ENCODE measurements around the gene PCDHGA6.
"Not testable (repeated sequence)": the region's sequence is repeated elsewhere in the genome, so short reads cannot be mapped to it uniquely, and the experiment has no call there.

PCDHGA6 gene

DNA sequence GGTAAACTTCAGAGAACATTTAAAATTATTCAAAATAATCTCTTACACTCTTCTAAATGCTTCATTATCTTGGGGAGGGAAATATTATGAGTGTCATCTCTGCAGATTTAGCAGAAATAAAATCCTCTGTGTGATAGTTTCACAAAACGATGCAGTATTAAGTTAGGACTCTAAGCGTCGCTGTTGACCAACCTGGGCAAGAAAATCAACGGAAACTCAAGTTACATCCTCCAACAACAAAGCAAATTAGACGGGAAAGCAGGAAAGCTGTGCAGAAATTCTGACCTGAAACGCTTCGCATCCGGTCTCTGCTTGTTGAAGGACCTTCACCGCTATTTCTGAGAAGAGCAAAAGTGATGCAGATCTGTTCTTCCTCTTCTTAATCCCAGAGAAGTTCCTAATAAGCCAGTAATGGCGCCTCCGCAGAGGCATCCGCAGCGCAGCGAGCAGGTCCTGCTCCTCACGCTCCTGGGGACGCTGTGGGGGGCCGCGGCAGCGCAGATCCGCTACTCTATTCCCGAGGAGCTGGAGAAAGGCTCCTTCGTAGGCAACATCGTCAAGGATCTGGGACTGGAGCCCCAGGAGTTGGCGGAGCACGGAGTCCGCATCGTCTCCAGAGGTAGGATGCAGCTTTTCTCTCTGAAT lies at the start of gene PCDHGA6:
TSS of gene PCDHGA6 (plus strand) at position 219 of the 645 bp plus-strand sequence. CDS start at position 412, 193 bp downstream.
- no peak within 1 kb of the TSS for H3K4me3 ChIP-seq (ENCODE audit: low read length)
- no peaks in the 10 kb centered on the region for H3K36me3 ChIP-seq (ENCODE audit: insufficient read depth, low read depth, low read length)

DNA sequence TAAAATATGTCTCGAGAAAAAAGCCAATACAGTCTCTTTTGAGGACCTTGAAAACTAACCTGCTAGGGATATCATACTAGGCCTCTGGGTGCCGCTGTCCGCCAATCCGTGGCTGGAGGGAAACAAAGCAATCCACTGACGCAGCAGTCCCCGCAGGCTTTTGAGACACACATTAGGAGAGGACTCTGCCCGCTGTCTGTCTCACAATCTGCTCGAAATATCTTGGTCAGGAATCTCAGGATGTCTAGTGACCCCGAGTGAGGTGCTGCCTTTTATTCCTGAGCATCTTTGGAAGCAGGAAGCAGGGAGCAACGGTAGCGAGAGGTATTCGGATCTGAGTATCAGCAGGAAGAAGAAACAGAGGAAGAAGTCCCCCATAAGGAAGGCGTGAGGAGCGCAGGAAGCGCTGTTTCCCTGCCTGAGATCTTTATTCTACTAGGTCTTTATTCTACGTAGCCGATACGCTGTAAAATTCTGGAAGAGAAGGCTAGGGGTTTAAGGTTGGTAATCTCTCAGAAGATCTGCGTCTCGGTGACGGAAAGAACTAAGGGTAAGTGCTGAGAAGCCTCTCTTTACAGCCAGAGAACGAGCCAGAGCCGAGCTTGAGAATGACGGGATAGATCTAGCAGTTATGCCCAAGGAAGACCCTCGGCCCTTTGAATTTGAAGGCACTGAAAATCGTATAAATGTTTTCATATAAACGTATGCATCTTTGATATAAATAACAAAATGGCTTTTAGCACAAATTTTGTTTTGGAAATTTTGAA lies 47.4 kb upstream of the PCDHGA6 start:
- H3K9ac ChIP-seq (ENCODE audit: low read depth, low read length), result peak overlapping the region; percentile 67; the same call in 1 of the 2 replicates
- H3K27me3 ChIP-seq (ENCODE audit: insufficient read depth, low read length), result no peaks in the 10 kb centered on the region
- no peak overlapping the region for H3K27ac ChIP-seq (ENCODE audit: low read length)
- peaks cover 34% of the 10 kb centered on the region for H3K9me3 ChIP-seq (ENCODE audit: insufficient read depth, low read depth, low read length)
- no peaks in the 10 kb centered on the region for H3K36me3 ChIP-seq (ENCODE audit: insufficient read depth, low read depth, low read length)
- H3K4me3 ChIP-seq (ENCODE audit: low read length), result peak overlapping the region; percentile 66; the same call in 1 of the 2 replicates
- H3K4me1 ChIP-seq (ENCODE audit: insufficient read depth, low read length), result no peaks in the 10 kb centered on the region

More for the DNA sequence above, at the start of gene PCDHGA6:
- no peaks in the 10 kb centered on the region for H3K27me3 ChIP-seq (ENCODE audit: insufficient read depth, low read length)
- H3K27ac ChIP-seq (ENCODE audit: low read length), result no peak within 1 kb of the TSS
- H3K9ac ChIP-seq (ENCODE audit: low read depth, low read length), result no peak within 1 kb of the TSS
- H3K4me1 ChIP-seq (ENCODE audit: insufficient read depth, low read length), result no peaks in the 10 kb centered on the region
- H3K9me3 ChIP-seq (ENCODE audit: insufficient read depth, low read depth, low read length), result peaks cover 74% of the 10 kb centered on the region

DNA sequence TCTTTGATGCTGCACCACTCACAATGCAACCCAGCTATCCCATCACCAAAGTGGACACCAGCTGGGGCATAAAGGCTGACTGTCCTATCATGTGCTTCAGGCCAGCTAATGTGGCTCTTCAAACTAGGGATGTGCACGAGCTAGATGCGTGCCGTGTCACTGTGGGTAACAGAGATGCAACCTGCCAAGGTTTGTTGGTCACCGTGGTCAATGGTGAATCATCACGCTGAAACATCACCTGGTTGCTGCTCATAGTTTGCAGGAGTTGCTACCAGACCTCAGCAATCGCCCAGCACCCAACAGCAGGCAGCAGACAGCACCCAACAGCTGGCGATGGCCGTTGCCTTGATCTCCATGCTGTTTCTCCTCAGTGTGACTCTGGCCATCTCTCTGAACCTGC lies 45.5 kb upstream of the PCDHGA6 start:
- H3K4me1 ChIP-seq (ENCODE audit: insufficient read depth, low read length), result no peaks in the 10 kb centered on the region
- no peak overlapping the region for H3K4me3 ChIP-seq (ENCODE audit: low read length)
- no peaks in the 10 kb centered on the region for H3K36me3 ChIP-seq (ENCODE audit: insufficient read depth, low read depth, low read length)
- H3K27me3 ChIP-seq (ENCODE audit: insufficient read depth, low read length), result no peaks in the 10 kb centered on the region
- H3K9ac ChIP-seq (ENCODE audit: low read depth, low read length), result no peak overlapping the region
- no peak overlapping the region for H3K27ac ChIP-seq (ENCODE audit: low read length)
- peaks cover 35% of the 10 kb centered on the region for H3K9me3 ChIP-seq (ENCODE audit: insufficient read depth, low read depth, low read length)

DNA sequence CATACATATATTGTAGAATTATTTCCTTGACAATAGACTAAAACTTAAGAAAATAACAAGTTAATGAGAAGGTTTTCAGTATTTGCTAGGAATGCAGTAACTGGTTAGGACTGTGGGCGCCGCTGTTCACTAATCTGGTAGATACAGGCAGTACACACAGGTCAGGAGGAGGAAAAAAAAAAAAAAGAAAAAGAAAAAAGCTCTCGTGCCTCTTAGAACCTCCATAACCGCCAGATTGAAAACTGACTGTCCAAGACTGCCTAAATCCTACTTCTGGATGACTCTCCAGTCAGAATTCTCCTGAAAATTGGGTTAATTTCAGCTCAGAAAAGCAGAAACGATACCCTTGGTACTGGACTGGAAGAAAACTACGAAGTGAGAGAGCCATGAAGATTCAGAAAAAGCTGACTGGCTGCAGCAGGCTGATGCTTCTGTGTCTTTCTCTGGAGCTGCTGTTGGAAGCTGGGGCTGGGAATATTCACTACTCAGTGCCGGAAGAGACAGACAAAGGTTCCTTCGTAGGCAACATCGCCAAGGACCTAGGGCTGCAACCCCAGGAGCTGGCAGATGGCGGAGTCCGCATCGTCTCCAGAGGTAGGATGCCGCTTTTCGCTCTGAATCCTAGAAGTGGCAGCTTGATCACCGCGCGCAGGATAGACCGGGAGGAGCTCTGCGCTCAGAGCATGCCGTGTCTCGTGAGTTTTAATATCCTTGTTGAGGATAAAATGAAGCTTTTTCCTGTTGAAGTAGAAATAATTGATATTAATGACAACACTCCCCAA lies 43.2 kb upstream of the PCDHGA6 start, which contains the start of gene PCDHGA1:
TSS of gene PCDHGA1 (plus strand) at position 216 of the 782 bp plus-strand sequence.
- Histone ChIP-seq H3K9me3 (ENCODE audit: insufficient read depth, low read depth, low read length) (peaks cover 55% of the 10 kb centered on the region), H3K4me3 (ENCODE audit: low read length) (no peak within 1 kb of the TSS), H3K4me1 (ENCODE audit: insufficient read depth, low read length) (no peaks in the 10 kb centered on the region), H3K9ac (ENCODE audit: low read depth, low read length) (no peak within 1 kb of the TSS), H3K27ac (ENCODE audit: low read length) (no peak within 1 kb of the TSS), H3K27me3 (ENCODE audit: insufficient read depth, low read length) (no peaks in the 10 kb centered on the region), H3K36me3 (ENCODE audit: insufficient read depth, low read depth, low read length) (no peaks in the 10 kb centered on the region)

DNA sequence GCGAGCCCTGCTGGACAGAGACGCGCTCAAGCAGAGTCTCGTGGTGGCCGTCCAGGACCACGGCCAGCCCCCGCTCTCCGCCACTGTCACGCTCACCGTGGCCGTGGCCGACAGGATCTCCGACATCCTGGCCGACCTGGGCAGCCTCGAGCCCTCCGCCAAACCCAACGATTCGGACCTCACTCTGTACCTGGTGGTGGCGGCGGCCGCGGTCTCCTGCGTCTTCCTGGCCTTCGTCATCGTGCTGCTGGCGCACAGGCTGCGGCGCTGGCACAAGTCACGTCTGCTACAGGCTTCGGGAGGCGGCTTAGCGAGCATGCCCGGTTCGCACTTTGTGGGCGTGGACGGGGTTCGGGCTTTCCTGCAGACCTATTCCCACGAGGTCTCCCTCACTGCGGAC lies 41.1 kb upstream of the PCDHGA6 start:
- not testable (repeated sequence) for H3K27me3 ChIP-seq (ENCODE audit: insufficient read depth, low read length); H3K27ac ChIP-seq (ENCODE audit: low read length); H3K4me1 ChIP-seq (ENCODE audit: insufficient read depth, low read length); H3K9ac ChIP-seq (ENCODE audit: low read depth, low read length); H3K36me3 ChIP-seq (ENCODE audit: insufficient read depth, low read depth, low read length); H3K4me3 ChIP-seq (ENCODE audit: low read length)
- H3K9me3 ChIP-seq (ENCODE audit: insufficient read depth, low read depth, low read length), result peaks cover 61% of the 10 kb centered on the region

DNA sequence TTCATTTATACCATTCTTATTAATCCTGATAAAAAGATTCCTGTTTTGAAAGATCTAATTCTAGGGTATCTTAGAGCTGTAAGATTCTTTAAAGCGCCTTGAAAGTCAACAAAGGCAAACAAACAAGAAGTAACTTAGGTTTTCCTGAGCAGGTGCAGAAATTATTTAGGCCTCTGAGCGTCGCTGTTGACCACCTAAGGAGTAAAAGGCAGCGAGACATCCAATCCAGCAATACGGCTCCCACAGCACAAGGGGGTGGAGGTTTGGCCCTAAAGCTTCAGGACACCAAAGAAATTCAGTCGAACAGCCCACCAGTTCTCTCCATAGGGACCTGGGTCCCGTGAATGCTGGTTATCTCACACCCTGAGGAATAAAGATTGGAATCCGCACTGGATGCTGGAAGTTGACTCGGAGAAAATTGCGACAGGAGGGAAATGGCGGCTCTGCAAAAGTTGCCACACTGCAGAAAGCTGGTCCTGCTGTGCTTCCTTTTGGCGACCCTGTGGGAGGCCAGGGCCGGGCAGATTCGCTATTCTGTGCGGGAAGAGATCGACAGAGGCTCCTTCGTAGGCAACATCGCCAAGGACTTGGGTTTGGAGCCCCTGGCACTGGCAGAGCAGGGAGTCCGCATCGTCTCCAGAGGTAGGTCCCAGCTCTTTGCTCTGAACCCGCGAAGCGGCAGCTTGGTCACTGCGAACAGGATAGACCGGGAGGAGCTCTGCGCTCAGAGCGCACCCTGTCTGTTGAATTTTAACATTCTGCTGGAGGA lies 35.0 kb upstream of the PCDHGA6 start, which contains the start of gene PCDHGA2:
TSS of gene PCDHGA2 (plus strand) at position 223 of the 769 bp plus-strand sequence.
- Histone ChIP-seq H3K9me3 (ENCODE audit: insufficient read depth, low read depth, low read length) (peaks cover 60% of the 10 kb centered on the region), H3K36me3 (ENCODE audit: insufficient read depth, low read depth, low read length) (no peaks in the 10 kb centered on the region), H3K4me1 (ENCODE audit: insufficient read depth, low read length) (no peaks in the 10 kb centered on the region), H3K27me3 (ENCODE audit: insufficient read depth, low read length) (no peaks in the 10 kb centered on the region), H3K27ac (ENCODE audit: low read length) (no peak within 1 kb of the TSS), H3K4me3 (ENCODE audit: low read length) (no peak within 1 kb of the TSS), H3K9ac (ENCODE audit: low read depth, low read length) (no peak within 1 kb of the TSS)

DNA sequence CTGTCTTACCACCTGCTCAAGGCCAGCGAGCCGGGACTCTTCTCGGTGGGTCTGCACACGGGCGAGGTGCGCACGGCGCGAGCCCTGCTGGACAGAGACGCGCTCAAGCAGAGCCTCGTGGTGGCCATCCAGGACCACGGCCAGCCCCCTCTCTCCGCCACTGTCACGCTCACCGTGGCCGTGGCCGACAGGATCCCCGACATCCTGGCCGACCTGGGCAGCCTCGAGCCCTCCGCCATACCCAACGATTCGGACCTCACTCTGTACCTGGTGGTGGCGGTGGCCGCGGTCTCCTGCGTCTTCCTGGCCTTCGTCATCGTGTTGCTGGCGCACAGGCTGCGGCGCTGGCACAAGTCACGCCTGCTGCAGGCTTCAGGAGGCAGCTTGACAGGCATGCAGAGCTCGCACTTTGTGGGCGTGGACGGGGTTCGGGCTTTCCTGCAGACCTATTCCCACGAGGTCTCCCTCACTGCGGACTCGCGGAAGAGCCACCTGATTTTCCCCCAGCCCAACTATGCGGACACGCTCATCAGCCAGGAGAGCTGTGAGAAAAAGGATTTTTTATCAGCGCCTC lies 32.8 kb upstream of the PCDHGA6 start:
- peaks cover 60% of the 10 kb centered on the region for H3K9me3 ChIP-seq (ENCODE audit: insufficient read depth, low read depth, low read length)
- not testable (repeated sequence) for H3K4me3 ChIP-seq (ENCODE audit: low read length); H3K36me3 ChIP-seq (ENCODE audit: insufficient read depth, low read depth, low read length); H3K9ac ChIP-seq (ENCODE audit: low read depth, low read length); H3K27ac ChIP-seq (ENCODE audit: low read length); H3K27me3 ChIP-seq (ENCODE audit: insufficient read depth, low read length); H3K4me1 ChIP-seq (ENCODE audit: insufficient read depth, low read length)

DNA sequence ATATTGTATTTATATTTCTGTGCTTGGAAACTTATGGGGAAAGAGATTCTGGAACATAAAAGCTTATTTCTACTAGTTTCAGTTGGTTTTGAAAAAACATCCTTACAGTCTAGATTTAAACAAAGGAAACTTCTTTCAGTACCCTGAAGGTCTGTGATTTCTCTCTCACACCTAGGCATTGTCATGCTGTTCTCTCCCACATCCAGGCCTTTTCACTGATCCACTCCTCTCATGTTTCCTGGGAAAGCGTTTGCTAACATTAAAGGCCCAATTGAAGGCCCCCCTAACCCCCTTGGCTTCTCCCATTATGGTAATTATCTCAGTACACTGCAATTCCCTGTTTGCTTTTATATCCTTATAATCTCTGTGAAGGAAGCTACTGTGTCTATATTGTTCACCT lies 30.9 kb upstream of the PCDHGA6 start:
- no peaks in the 10 kb centered on the region for H3K36me3 ChIP-seq (ENCODE audit: insufficient read depth, low read depth, low read length)
- H3K4me3 ChIP-seq (ENCODE audit: low read length), result no peak overlapping the region
- no peak overlapping the region for H3K27ac ChIP-seq (ENCODE audit: low read length)
- H3K9me3 ChIP-seq (ENCODE audit: insufficient read depth, low read depth, low read length), result peaks cover 65% of the 10 kb centered on the region
- H3K9ac ChIP-seq (ENCODE audit: low read depth, low read length), result no peak overlapping the region
- H3K4me1 ChIP-seq (ENCODE audit: insufficient read depth, low read length), result no peaks in the 10 kb centered on the region
- no peaks in the 10 kb centered on the region for H3K27me3 ChIP-seq (ENCODE audit: insufficient read depth, low read length)

DNA sequence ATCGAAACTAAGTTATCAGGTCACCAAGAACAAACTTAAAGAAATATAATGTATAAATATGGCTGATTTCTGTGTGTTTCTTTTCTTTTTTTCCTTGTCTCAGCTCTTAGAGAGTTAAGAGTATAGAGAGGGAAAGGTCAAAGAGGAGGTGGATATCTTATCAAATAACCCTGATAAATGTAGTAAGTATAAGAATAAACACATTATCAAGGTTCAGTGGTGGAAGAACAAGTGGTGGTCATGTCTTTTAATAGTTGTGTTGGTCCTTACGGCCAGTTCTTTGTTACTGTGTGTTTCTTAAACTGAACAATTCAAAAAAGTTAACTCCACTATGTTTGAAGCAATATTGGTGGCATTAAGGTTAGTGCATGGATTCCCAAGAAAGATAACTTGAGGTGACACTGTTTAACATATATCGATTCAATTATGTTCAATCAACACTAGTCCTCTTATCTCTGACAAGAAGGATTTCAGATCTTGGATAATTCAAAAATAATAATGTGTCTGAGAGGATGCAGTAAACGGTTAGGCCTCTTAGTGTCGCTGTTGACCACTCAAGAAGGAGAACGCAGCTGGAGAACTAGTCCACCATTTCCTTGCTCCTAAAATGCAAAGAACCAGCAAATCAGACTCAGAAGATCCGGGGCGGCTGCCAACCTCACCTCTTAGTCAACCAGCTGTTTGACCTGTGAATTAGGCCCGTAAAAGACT lies 30.3 kb upstream of the PCDHGA6 start, which contains the start of gene PCDHGA3:
TSS of gene PCDHGA3 (plus strand) at position 588 of the 711 bp plus-strand sequence. CDS start 205 bp downstream, outside the sequence.
- no peaks in the 10 kb centered on the region for H3K4me1 ChIP-seq (ENCODE audit: insufficient read depth, low read length)
- H3K27me3 ChIP-seq (ENCODE audit: insufficient read depth, low read length), result no peaks in the 10 kb centered on the region
- no peak within 1 kb of the TSS for H3K4me3 ChIP-seq (ENCODE audit: low read length)
- no peak within 1 kb of the TSS for H3K9ac ChIP-seq (ENCODE audit: low read depth, low read length)
- no peak within 1 kb of the TSS for H3K27ac ChIP-seq (ENCODE audit: low read length)
- H3K9me3 ChIP-seq (ENCODE audit: insufficient read depth, low read depth, low read length), result peaks cover 60% of the 10 kb centered on the region
- no peaks in the 10 kb centered on the region for H3K36me3 ChIP-seq (ENCODE audit: insufficient read depth, low read depth, low read length)

DNA sequence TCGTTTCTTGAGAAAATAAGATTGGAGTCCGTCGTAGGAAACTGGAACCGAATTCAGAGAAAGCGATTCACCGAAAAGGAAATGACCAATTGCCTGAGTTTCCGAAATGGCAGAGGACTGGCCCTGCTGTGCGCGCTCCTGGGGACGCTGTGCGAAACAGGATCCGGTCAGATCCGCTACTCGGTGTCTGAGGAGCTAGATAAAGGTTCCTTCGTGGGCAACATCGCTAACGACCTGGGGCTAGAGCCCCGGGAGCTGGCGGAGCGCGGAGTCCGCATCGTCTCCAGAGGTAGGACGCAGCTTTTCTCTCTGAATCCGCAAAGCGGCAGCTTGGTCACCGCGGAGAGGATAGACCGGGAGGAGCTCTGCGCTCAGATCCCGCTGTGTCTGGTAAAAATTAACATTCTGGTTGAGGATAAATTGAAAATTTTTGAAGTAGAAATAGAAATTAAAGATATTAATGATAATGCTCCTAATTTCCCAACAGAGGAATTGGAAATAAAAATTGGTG lies 29.7 kb upstream of the PCDHGA6 start:
- peaks cover 56% of the 10 kb centered on the region for H3K9me3 ChIP-seq (ENCODE audit: insufficient read depth, low read depth, low read length)
- H3K27ac ChIP-seq (ENCODE audit: low read length), result no peak overlapping the region
- H3K4me3 ChIP-seq (ENCODE audit: low read length), result no peak overlapping the region
- H3K9ac ChIP-seq (ENCODE audit: low read depth, low read length), result no peak overlapping the region
- no peaks in the 10 kb centered on the region for H3K4me1 ChIP-seq (ENCODE audit: insufficient read depth, low read length)
- no peaks in the 10 kb centered on the region for H3K36me3 ChIP-seq (ENCODE audit: insufficient read depth, low read depth, low read length)
- H3K27me3 ChIP-seq (ENCODE audit: insufficient read depth, low read length), result no peaks in the 10 kb centered on the region
